Endothelial cell (in vitro differentiated cells): ENCODE data around the gene SLC66A2. TPM values are rescaled to one million over a fixed set of nuclear protein-coding genes. Genes with fewer than 3 reads are reported as not detected.

ENCODE experiments used
- DNase-seq: peaks from one replicate; pipeline ENCODE4 v3.0.0; 2021; ENCODE audit warnings: low spot score
- H3K27ac Mint-ChIP-seq: one replicate; pipeline ENCODE4 v1.8.0; 2021; ENCODE audit warnings: mixed read lengths, inconsistent platforms; ENCODE audit not compliant: unreplicated experiment
- H3K27me3 Mint-ChIP-seq: one replicate; pipeline ENCODE4 v1.8.0; 2021; ENCODE audit warnings: mild to moderate bottlenecking, moderate library complexity, mixed read lengths, inconsistent platforms; ENCODE audit not compliant: unreplicated experiment
- H3K36me3 Mint-ChIP-seq: one replicate; pipeline ENCODE4 v1.8.0; 2021; ENCODE audit warnings: mild to moderate bottlenecking, low read depth, mixed read lengths, inconsistent platforms; ENCODE audit not compliant: unreplicated experiment
- H3K4me1 Mint-ChIP-seq: one replicate; pipeline ENCODE4 v1.8.0; 2021; ENCODE audit warnings: mild to moderate bottlenecking, mixed read lengths, inconsistent platforms; ENCODE audit not compliant: unreplicated experiment
- H3K4me3 Mint-ChIP-seq: one replicate; pipeline ENCODE4 v1.8.0; 2021; ENCODE audit warnings: mild to moderate bottlenecking, mixed read lengths, inconsistent platforms; ENCODE audit not compliant: unreplicated experiment
- H3K9me3 Mint-ChIP-seq: one replicate; pipeline ENCODE4 v1.8.0; 2021; ENCODE audit warnings: mixed read lengths, inconsistent platforms; ENCODE audit not compliant: unreplicated experiment
- CTCF ChIP-seq: fragments of 200-600 bp; sonication (generic); IDR thresholded peaks from one replicate; pipeline ENCODE4 v1.5.0; 2021; ENCODE audit warnings: antibody characterized with exemption; ENCODE audit not compliant: unreplicated experiment
- total RNA-seq: library from RNA; stranded (reverse); fragmentation: NEBNext Ultra II Directional; extraction: Animal tissue kit (Norgen Biotek cat#: 25700); gene quantifications from one replicate; pipeline ENCODE4 v1.2.1, GENCODE V29; 2021; ENCODE audit not compliant: unreplicated experiment

Gene SLC66A2
- total RNA-seq, 1 donor from 2014 or later, result 31.8 TPM

GRCh38 chr18:79912409-79912991 lies 39.0 kb downstream of the SLC66A2 start:
- no peaks in the 10 kb centered on the region for H3K9me3 Mint-ChIP-seq
- H3K27me3 Mint-ChIP-seq, result peaks cover 21% of the 10 kb centered on the region
- no peak overlapping the region for H3K4me3 Mint-ChIP-seq
- peaks cover 49% of the 10 kb centered on the region for H3K36me3 Mint-ChIP-seq
- peaks cover 9% of the 10 kb centered on the region for H3K4me1 Mint-ChIP-seq
- no peak for TF ChIP-seq CTCF
- DNase-seq, result no peak
- peak overlapping the region; percentile 76 for H3K27ac Mint-ChIP-seq

- no peak overlapping the region for H3K4me3 Mint-ChIP-seq
- TF ChIP-seq CTCF, result no peak
- peak overlapping the region; percentile 76 for H3K27ac Mint-ChIP-seq
- H3K36me3 Mint-ChIP-seq, result peaks cover 45% of the 10 kb centered on the region
- DNase-seq, result no peak
- no peaks in the 10 kb centered on the region for H3K9me3 Mint-ChIP-seq
- peaks cover 9% of the 10 kb centered on the region for H3K4me1 Mint-ChIP-seq
- peaks cover 17% of the 10 kb centered on the region for H3K27me3 Mint-ChIP-seq
Measured at GRCh38 chr18:79911344-79912270, 39.8 kb downstream of the SLC66A2 start.

- Mint-ChIP-seq H3K36me3 (peaks cover 42% of the 10 kb centered on the region), H3K4me3 (peak overlapping the region; percentile 6), H3K27ac (no peak overlapping the region)
Measured at GRCh38 chr18:79910563-79911343, 40.7 kb downstream of the SLC66A2 start.

GRCh38 chr18:79906706-79907105 lies 44.7 kb downstream of the SLC66A2 start:
- H3K9me3 Mint-ChIP-seq, result peaks cover 3% of the 10 kb centered on the region
- H3K27ac Mint-ChIP-seq, result no peak overlapping the region
- no peak for DNase-seq
- no peaks in the 10 kb centered on the region for H3K4me1 Mint-ChIP-seq
- H3K36me3 Mint-ChIP-seq, result peaks cover 43% of the 10 kb centered on the region
- H3K4me3 Mint-ChIP-seq, result no peak overlapping the region
- H3K27me3 Mint-ChIP-seq, result peaks cover 3% of the 10 kb centered on the region
- no peak for TF ChIP-seq CTCF

More at GRCh38 chr18:79910563-79911343, 40.7 kb downstream of the SLC66A2 start:
- no peak for TF ChIP-seq CTCF
- Mint-ChIP-seq H3K27me3 (peaks cover 13% of the 10 kb centered on the region), H3K4me1 (peaks cover 9% of the 10 kb centered on the region), H3K9me3 (no peaks in the 10 kb centered on the region)
- no peak for DNase-seq
